H1 (cell line): ENCODE measurements around the gene ST6GALNAC2. TPM values are rescaled to one million over a fixed set of nuclear protein-coding genes. Genes with fewer than 3 reads are reported as not detected.

ENCODE experiments used
- CTCF ChIA-PET: fragments of 300-600 bp; sonication (Branson Sonifier 250); formaldehyde crosslinking; loops from one replicate; lab custom pipeline; 2021; ENCODE audit not compliant: partially characterized antibody; lab: Charles Lee
- POLR2A ChIA-PET: fragments of 300-600 bp; sonication (Branson Sonifier 250); formaldehyde crosslinking; loops from one replicate; lab custom pipeline; 2021; ENCODE audit warnings: inconsistent platforms; ENCODE audit not compliant: partially characterized antibody; lab: Charles Lee
- DNase-seq, 2 experiments: peaks; one replicate each; pipeline versions ENCODE4 v3.0.0 to v3.0.0-alpha.2; 2010 to 2022; ENCODE audit warnings: low spot score in 2 of 2, low read depth in 1 of 2, mixed read lengths in 1 of 2
- FAIRE-seq: peaks from 2 replicates; lab custom pipeline; 2011; peaks lifted over from hg19 to GRCh38; lab: Jason Lieb, UNC
- H2AFZ ChIP-seq: 2 replicates; pipeline ENCODE4 v1.8.1; 2012; ENCODE audit warnings: low read length, inconsistent platforms
- H2AK5ac ChIP-seq: 2 replicates; pipeline ENCODE4 v1.6.1; 2013; ENCODE audit warnings: low read depth, low read length
- H2BK120ac ChIP-seq: replicated peaks from 2 replicates; pipeline ENCODE3; 2013; ENCODE audit warnings: low read depth, low read length, inconsistent platforms
- H2BK12ac ChIP-seq: 2 replicates; pipeline ENCODE4 v1.6.1; 2013; ENCODE audit warnings: low read depth, low read length
- H2BK15ac ChIP-seq: 2 replicates; pipeline ENCODE4 v1.6.1; 2013; ENCODE audit warnings: low read length
- H2BK20ac ChIP-seq: 2 replicates; pipeline ENCODE4 v1.6.1; 2013; ENCODE audit warnings: low read length
- H2BK5ac ChIP-seq: 2 replicates; pipeline ENCODE4 v1.6.1; 2013; ENCODE audit warnings: low read depth, low read length
- H3K14ac ChIP-seq: 2 replicates; pipeline ENCODE4 v1.6.1; 2013; ENCODE audit warnings: inconsistent platforms; ENCODE audit not compliant: insufficient read length
- H3K18ac ChIP-seq: 2 replicates; pipeline ENCODE4 v1.6.1; 2013; ENCODE audit warnings: low read length; ENCODE audit errors: extremely low read depth
- H3K23ac ChIP-seq: 2 replicates; pipeline ENCODE4 v1.6.1; 2013; ENCODE audit warnings: inconsistent platforms; ENCODE audit not compliant: insufficient read length
- H3K23me2 ChIP-seq: 2 replicates; pipeline ENCODE4 v1.6.1; 2013; ENCODE audit warnings: low read depth, low read length
- H3K27ac ChIP-seq: 2 replicates; pipeline ENCODE4 v1.6.1; 2011; ENCODE audit warnings: low read depth, low read length, inconsistent platforms
- H3K27me3 ChIP-seq, 4 experiments: replicated peaks in 1 of 4; 1 replicate in 1 of 4; 2 replicates in 3 of 4; pipeline versions ENCODE4 v1.6.1 to v1.8.1; 2011 to 2013; ENCODE audit warnings: low read length in 3 of 4, mild to moderate bottlenecking in 3 of 4, inconsistent platforms in 2 of 4, mixed read lengths in 2 of 4, moderate library complexity in 1 of 4; ENCODE audit not compliant: control insufficient read depth in 3 of 4, insufficient read depth in 3 of 4; ENCODE audit errors: extremely low read depth in 1 of 4
- H3K36me3 ChIP-seq, 4 experiments: 2 replicates each; pipeline versions ENCODE4 v1.6.1 to v1.8.1; 2011 to 2013; ENCODE audit warnings: mild to moderate bottlenecking in 4 of 4, low read length in 3 of 4, moderate library complexity in 2 of 4, control low read depth in 1 of 4, inconsistent platforms in 1 of 4; ENCODE audit not compliant: insufficient read depth in 4 of 4, control insufficient read depth in 2 of 4
- H3K4ac ChIP-seq: replicated peaks from 2 replicates; pipeline ENCODE3; 2013; ENCODE audit warnings: low read length, low read depth, mixed read lengths, inconsistent platforms; ENCODE audit not compliant: insufficient read length
- H3K4me1 ChIP-seq, 4 experiments: replicated peaks in 1 of 4; 1 replicate in 1 of 4; 2 replicates in 3 of 4; pipeline versions ENCODE4 v1.6.1 to v1.8.1; 2011 to 2013; ENCODE audit warnings: low read length in 3 of 4, inconsistent platforms in 2 of 4, mixed read lengths in 1 of 4; ENCODE audit not compliant: insufficient read depth in 4 of 4, control insufficient read depth in 3 of 4
- H3K4me2 ChIP-seq, 2 experiments: 2 replicates each; pipeline versions ENCODE4 v1.6.1 to v1.8.1; 2011 to 2013; ENCODE audit warnings: low read depth in 2 of 2, low read length in 2 of 2, control low read depth in 1 of 2, inconsistent platforms in 1 of 2, mild to moderate bottlenecking in 1 of 2; ENCODE audit not compliant: insufficient read depth in 1 of 2
- H3K4me3 ChIP-seq, 4 experiments: fragments of 200-600, 300-600 bp in 1 of 4; sonication (generic), shearing (Covaris generic), sonication (Bioruptor Twin) in 1 of 4; 2 replicates each; pipeline versions ENCODE4 v1.5.1 to v1.8.1; 2011 to 2016; ENCODE audit warnings: low read length in 4 of 4, low read depth in 3 of 4, control low read depth in 2 of 4, inconsistent platforms in 2 of 4, mild to moderate bottlenecking in 2 of 4, mixed read lengths in 1 of 4, moderate library complexity in 1 of 4; ENCODE audit not compliant: insufficient read depth in 2 of 4; ENCODE audit errors: extremely low read depth in 1 of 4
- H3K56ac ChIP-seq: replicated peaks from 2 replicates; pipeline ENCODE3; 2013; ENCODE audit warnings: low read depth, mild to moderate bottlenecking, mixed read lengths, low read length, inconsistent platforms; ENCODE audit not compliant: insufficient read length
- H3K79me1 ChIP-seq: 2 replicates; pipeline ENCODE4 v1.6.1; 2013; ENCODE audit warnings: low read depth, low read length, control low read depth
- H3K79me2 ChIP-seq, 2 experiments: 2 replicates each; pipeline versions ENCODE4 v1.6.1 to v1.8.1; 2012 to 2013; ENCODE audit warnings: low read length in 2 of 2, mild to moderate bottlenecking in 2 of 2, inconsistent platforms in 1 of 2; ENCODE audit not compliant: insufficient read depth in 2 of 2, control insufficient read depth in 1 of 2
- H3K9ac ChIP-seq, 4 experiments: replicated peaks in 1 of 4; 1 replicate in 1 of 4; 2 replicates in 3 of 4; pipeline versions ENCODE4 v1.6.1 to v1.8.1; 2011 to 2013; ENCODE audit warnings: low read depth in 3 of 4, low read length in 3 of 4, control low read depth in 2 of 4, mild to moderate bottlenecking in 2 of 4, moderate library complexity in 2 of 4, inconsistent platforms in 1 of 4; ENCODE audit errors: extremely low read depth in 1 of 4
- H3K9me3 ChIP-seq, 2 experiments: 2 replicates each; pipeline versions ENCODE4 v1.6.1 to v1.8.1; 2012 to 2013; ENCODE audit warnings: mild to moderate bottlenecking in 2 of 2, moderate library complexity in 2 of 2, control low read depth in 1 of 2, inconsistent platforms in 1 of 2, low read depth in 1 of 2, low read length in 1 of 2, mixed read lengths in 1 of 2; ENCODE audit not compliant: insufficient read depth in 2 of 2
- H4K20me1 ChIP-seq, 2 experiments: replicated peaks in 1 of 2; 2 replicates each; pipeline versions ENCODE3 to v1.8.1; 2011 to 2013; ENCODE audit warnings: inconsistent platforms in 2 of 2, low read length in 2 of 2, mild to moderate bottlenecking in 1 of 2; ENCODE audit not compliant: insufficient read depth in 2 of 2, control insufficient read depth in 1 of 2
- H4K5ac ChIP-seq: 2 replicates; pipeline ENCODE4 v1.6.1; 2013; ENCODE audit warnings: low read length, low read depth, mixed read lengths, inconsistent platforms; ENCODE audit not compliant: insufficient read length
- H4K8ac ChIP-seq: 2 replicates; pipeline ENCODE4 v1.8.0; 2013; ENCODE audit warnings: mild to moderate bottlenecking, moderate library complexity, low read length, inconsistent platforms; ENCODE audit not compliant: insufficient read depth; ENCODE audit errors: extremely low read depth
- H4K91ac ChIP-seq: replicated peaks from 2 replicates; pipeline ENCODE3; 2013; ENCODE audit warnings: low read length, mixed read lengths, inconsistent platforms; ENCODE audit not compliant: insufficient read length
- BACH1 ChIP-seq: IDR thresholded peaks from 2 replicates; pipeline ENCODE4 v1.6.1; 2012; ENCODE audit warnings: low read length, improper control_type of control experiment
- EZH2 ChIP-seq: fragments of 200-600 bp; sonication (generic); IDR thresholded peaks from 2 replicates; pipeline ENCODE4 v1.7.1; 2012; ENCODE audit warnings: low read depth, mild to moderate bottlenecking, moderate library complexity, low read length, inconsistent platforms; ENCODE audit not compliant: severe bottlenecking
- HDAC2 ChIP-seq, 2 experiments: fragments of 300-600 bp in 1 of 2; sonication (generic) in 1 of 2; IDR thresholded peaks; 2 replicates each; pipeline ENCODE4 v1.6.1; 2011 to 2012; ENCODE audit warnings: low read depth in 2 of 2, low read length in 2 of 2, mild to moderate bottlenecking in 2 of 2, moderate library complexity in 2 of 2, borderline replicate concordance in 1 of 2, inconsistent platforms in 1 of 2
- HDAC6 ChIP-seq: IDR thresholded peaks from one replicate; pipeline ENCODE4 v1.7.1; 2012; ENCODE audit warnings: low read depth, mild to moderate bottlenecking, inconsistent platforms, low read length, moderate library complexity
- MAFK ChIP-seq: IDR thresholded peaks from 2 replicates; pipeline ENCODE4 v1.6.1; 2012; ENCODE audit warnings: low read depth, mild to moderate bottlenecking, improper control_type of control experiment, low read length
- RNF2 ChIP-seq: fragments of 200-900, 300-1000 bp; sonication (generic); IDR thresholded peaks from 2 replicates; pipeline ENCODE4 v1.7.1; 2016; ENCODE audit warnings: borderline replicate concordance, low read depth, mild to moderate bottlenecking, antibody characterized with exemption, low read length; ENCODE audit not compliant: poor library complexity, severe bottlenecking; ENCODE audit errors: missing control alignments
- SIN3A ChIP-seq, 2 experiments: IDR thresholded peaks in 1 of 2; conservative IDR thresholded peaks in 1 of 2; 2 replicates each; pipeline ENCODE4 v1.6.1; 2011 to 2012; ENCODE audit warnings: low read length in 2 of 2, improper control_type of control experiment in 1 of 2, low read depth in 1 of 2, mild to moderate bottlenecking in 1 of 2
- TAF1 ChIP-seq: IDR thresholded peaks from 2 replicates; pipeline ENCODE4 v1.6.1; 2011; ENCODE audit warnings: mild to moderate bottlenecking, low read depth, low read length
- WGBS, 2 experiments: shearing (Covaris generic) in 1 of 2; methylation state at CpG; one replicate each; pipeline versions ENCODE4 v1.1.6 to v1.1.7; 2013 to 2015; ENCODE audit warnings: low lambda C conversion rate in 2 of 2, mixed read lengths in 2 of 2, inconsistent platforms in 1 of 2, low coverage in 1 of 2, missing lambda C conversion rate in 1 of 2; ENCODE audit not compliant: insufficient replicate concordance in 2 of 2, insufficient coverage in 1 of 2, insufficient read length in 1 of 2; ENCODE audit errors: extremely low coverage in 1 of 2, missing lambda C conversion rate in 1 of 2; 5-methylcytosine and 5-hydroxymethylcytosine counted together
- polyA plus RNA-seq, 7 experiments: library from polyadenylated mRNA; depleted of rRNA in 3 of 7; stranded (reverse) in 5 of 7; unstranded in 2 of 7; fragments of >200 nt in 5 of 7; fragments of 200-250 nt in 2 of 7; gene quantifications; 1 replicate in 5 of 7; 2 replicates in 1 of 7; 4 replicates in 1 of 7; pipeline versions ENCODE4 v1.2.1 to v1.2.3, GENCODE V29; 2011 to 2013; ENCODE audit warnings: missing spikeins in 2 of 7, mixed read lengths in 2 of 7
- total RNA-seq: library from RNA; stranded (reverse); fragmentation: NEBNext Ultra II Directional; extraction: Animal tissue kit (Norgen Biotek cat#: 25700); gene quantifications from 2 replicates; pipeline ENCODE4 v1.2.1, GENCODE V29; 2021
- TF ChIP-seq, protein P1 (sequence below): IDR thresholded peaks from 2 replicates; pipeline ENCODE4 v1.6.1; 2012; ENCODE audit warnings: inconsistent platforms
- TF ChIP-seq, protein P2 (sequence below): IDR thresholded peaks from 2 replicates; pipeline ENCODE4 v1.6.1; 2012; ENCODE audit warnings: inconsistent platforms

The ST6GALNAC2 gene
- total and polyA plus RNA-seq, 2 of the 8 experiments (the other 6 are each of a cell fraction or from before 2014, with no cell fraction given), result 0.09 TPM; not detected in 1

DNA sequence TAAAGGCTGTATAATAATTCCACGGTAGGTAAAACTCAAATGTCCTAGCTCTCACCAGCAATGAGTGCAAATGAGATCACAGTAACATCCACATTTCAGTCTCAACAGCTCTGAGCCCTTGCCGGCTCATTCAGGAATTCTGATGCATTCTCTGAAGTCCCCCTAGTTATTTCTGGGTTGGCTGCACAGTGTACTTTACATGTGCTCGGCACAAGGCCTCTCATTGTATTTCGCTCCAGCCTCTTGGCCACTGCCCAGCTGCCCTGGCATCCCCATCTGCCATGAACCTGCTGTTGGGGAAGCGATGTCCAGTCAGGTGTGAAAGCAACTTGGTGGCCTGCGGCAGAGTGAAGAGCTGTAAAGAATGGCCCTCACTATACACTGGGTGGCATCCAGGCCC is 31.5 kb downstream of the ST6GALNAC2 start:
- ChIA-PET CTCF (interaction anchor here (0.7 to 1.5 kb wide), 7 partner anchors 8 to 128 kb away, joined by 3 to 6 read pairs (median 3); no protein-coding TSS in a partner anchor), POLR2A (interaction anchor here (1.6 kb wide), 1 partner anchor 12 kb away, joined by 4 read pairs; no protein-coding TSS in a partner anchor)
- no peak overlapping the region for H2BK120ac ChIP-seq
- H3K27ac ChIP-seq, result no peak overlapping the region
- H3K9me3 ChIP-seq, result no peaks in the 10 kb centered on the region
- H3K56ac ChIP-seq, result no peak overlapping the region
- no peak overlapping the region for H3K9ac ChIP-seq
- no peak overlapping the region for H3K4ac ChIP-seq
- 0 out of 2 replicates have a peak overlapping the region, but pooled peaks have one; percentile 66 for H2BK5ac ChIP-seq
- no peak overlapping the region for H2BK20ac ChIP-seq
- no peak overlapping the region for H2AK5ac ChIP-seq
- peaks cover 0 to 4% (median under 1%) of the 10 kb centered on the region in 4 experiments; a peak in 3 of 8 replicates for H3K36me3 ChIP-seq
- H3K23me2 ChIP-seq, result peaks cover 2% of the 10 kb centered on the region; the same call in 1 of the 2 replicates
- H3K79me1 ChIP-seq, result no peaks in the 10 kb centered on the region
- H3K4me3 ChIP-seq, result no peak overlapping the region
- no peak overlapping the region for H2BK12ac ChIP-seq
- no peak overlapping the region for H2AFZ ChIP-seq
- 83% methylated on average over 6 of the region's 6 CpGs; no CpG with 5 or more reads in 1 of the 2 experiments for WGBS, 2 experiments
- peaks cover 13 to 16% of the 10 kb centered on the region in 2 experiments for H3K79me2 ChIP-seq
- H3K4me1 ChIP-seq, result peaks cover 0 to 5% (median 3%) of the 10 kb centered on the region in 4 experiments; a peak in 5 of 7 replicates
- H3K14ac ChIP-seq, result no peak overlapping the region
- DNase-seq (no peak), FAIRE-seq (no peak)
- no peak overlapping the region for H3K23ac ChIP-seq
- no peak overlapping the region for H4K91ac ChIP-seq
- H3K18ac ChIP-seq, result no peak overlapping the region
- H4K8ac ChIP-seq, result no peak overlapping the region
- H3K4me2 ChIP-seq, result no peak overlapping the region
- no peak overlapping the region for H2BK15ac ChIP-seq
- H4K20me1 ChIP-seq, result no peaks in the 10 kb centered on the region
- H4K5ac ChIP-seq, result no peak overlapping the region
- H3K27me3 ChIP-seq, result no peaks in the 10 kb centered on the region
- TF ChIP-seq, protein P1, sequence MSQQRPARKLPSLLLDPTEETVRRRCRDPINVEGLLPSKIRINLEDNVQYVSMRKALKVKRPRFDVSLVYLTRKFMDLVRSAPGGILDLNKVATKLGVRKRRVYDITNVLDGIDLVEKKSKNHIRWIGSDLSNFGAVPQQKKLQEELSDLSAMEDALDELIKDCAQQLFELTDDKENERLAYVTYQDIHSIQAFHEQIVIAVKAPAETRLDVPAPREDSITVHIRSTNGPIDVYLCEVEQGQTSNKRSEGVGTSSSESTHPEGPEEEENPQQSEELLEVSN, result no peak
- no peak for TF ChIP-seq HDAC2 (IDR thresholded peaks at IDR 0.05; ENCODE audit: borderline replicate concordance in 1 of 2, low read depth in 2 of 2, low read length in 2 of 2)
- TF ChIP-seq, protein P2, sequence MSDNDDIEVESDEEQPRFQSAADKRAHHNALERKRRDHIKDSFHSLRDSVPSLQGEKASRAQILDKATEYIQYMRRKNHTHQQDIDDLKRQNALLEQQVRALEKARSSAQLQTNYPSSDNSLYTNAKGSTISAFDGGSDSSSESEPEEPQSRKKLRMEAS, result no peak
- no peak for TF ChIP-seq EZH2
- TF ChIP-seq TAF1, result no peak
- TF ChIP-seq MAFK, result no peak
- no peak for TF ChIP-seq RNF2
- TF ChIP-seq SIN3A (conservative IDR thresholded peaks at IDR 0.05 in 1 of 2, IDR thresholded peaks at IDR 0.05 in 1 of 2; ENCODE audit: low read depth in 1 of 2, low read length in 2 of 2), result no peak
- no peak for TF ChIP-seq HDAC6
- TF ChIP-seq BACH1, result no peak
